Ovary (tissue), 3 donors: ENCODE measurements around the gene GPX3.

ENCODE experiments used
- CTCF ChIP-seq, 3 donors: fragments of 450-650 bp in 2 of 3; fragments of 200-600 bp in 1 of 3; IDR thresholded peaks; one replicate each; pipeline versions ENCODE4 v1.5.1 to v1.8.0; 2016 to 2022; ENCODE audit warnings: antibody characterized with exemption in 3 of 3, mild to moderate bottlenecking in 1 of 3
- EP300 ChIP-seq: sonication (generic); formaldehyde crosslinking; IDR thresholded peaks from one replicate; pipeline ENCODE4 v1.6.1; 2017; ENCODE audit warnings: antibody characterized with exemption
- POLR2A ChIP-seq: fragments of 450-650 bp; IDR thresholded peaks from one replicate; pipeline ENCODE4 v1.6.1; 2017; ENCODE audit warnings: antibody characterized with exemption, mild to moderate bottlenecking, moderate library complexity
- donor health status: DM: no; HTN: no; CAD: no.

GRCh38 chr5:151073280-151073679, 52.9 kb downstream of the GPX3 start:
- TF ChIP-seq CTCF (IDR thresholded peaks at IDR 0.05) (no peak), EP300 (no peak), POLR2A (no peak)
